NCI-H187 (cell line): Measurements from ENCODE around the gene FOXO3.

ENCODE experiments used
- DNase-seq, 2 experiments: peaks; one replicate each; lab custom pipeline; 2025; lab: John Stamatoyannopoulos, UW

The FOXO3 gene

DNA sequence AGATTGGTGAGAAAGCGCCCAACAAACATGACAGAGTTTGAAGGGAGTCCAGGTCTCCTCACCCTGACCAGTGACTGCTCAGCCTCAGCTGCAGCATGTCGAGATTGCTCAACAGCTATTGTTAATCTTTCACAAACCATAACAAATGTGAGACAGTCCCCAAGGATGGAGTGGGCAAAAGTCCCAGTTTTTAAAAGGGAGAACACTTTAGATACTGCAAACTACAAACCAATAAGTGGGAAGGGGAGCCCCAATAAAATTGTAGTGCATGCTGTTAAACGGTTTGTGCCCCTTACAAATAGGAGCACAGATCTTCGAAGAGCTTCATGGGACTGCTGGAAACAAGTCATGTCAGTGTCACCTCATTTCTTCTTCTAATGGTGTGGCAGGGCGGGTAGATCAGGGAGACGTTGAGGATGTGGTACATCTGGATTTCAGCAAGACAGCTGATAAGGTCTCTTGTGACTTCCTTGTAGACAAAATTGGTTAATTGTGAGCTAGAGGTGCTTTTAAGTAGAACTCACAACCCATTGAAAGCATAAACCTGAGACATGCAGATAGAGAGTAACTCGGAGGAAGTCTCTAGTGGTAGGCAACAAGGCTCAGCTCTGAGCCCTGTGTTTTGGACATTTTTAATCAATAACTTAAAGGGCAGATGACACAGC is 153.5 kb downstream of the FOXO3 start:
- no peak for DNase-seq

DNA sequence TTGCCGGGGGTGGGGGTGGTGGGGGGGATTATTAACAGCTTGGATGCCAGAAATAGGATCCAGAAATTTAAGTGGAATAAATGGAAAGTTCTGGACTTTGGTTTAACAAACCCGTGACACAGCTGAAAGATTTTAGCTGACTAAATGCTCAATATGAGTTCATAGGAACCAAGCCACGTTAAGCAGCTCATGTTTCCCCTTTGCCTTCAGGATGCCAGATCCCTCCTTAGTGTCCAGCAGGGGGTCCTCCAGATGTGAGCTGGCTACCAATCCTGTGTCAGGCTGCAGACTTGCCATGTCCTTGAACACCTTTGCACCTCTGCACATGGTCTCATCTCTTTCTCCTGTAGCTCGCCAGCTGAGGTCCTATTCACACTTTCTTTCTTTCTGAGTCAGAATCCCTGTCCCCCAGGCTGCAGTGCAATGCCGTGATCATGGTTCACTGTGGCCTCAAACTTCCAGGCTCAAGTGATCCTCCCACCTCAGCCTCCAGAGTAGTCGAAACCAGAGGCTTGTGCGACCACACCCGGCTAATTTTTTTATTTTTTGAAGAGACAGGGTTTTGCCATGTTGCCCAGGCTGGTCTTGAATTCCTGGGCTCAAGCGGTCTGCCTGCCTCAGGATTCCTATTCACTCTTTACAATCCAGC is 154.2 kb downstream of the FOXO3 start:
- DNase-seq, result no peak

DNA sequence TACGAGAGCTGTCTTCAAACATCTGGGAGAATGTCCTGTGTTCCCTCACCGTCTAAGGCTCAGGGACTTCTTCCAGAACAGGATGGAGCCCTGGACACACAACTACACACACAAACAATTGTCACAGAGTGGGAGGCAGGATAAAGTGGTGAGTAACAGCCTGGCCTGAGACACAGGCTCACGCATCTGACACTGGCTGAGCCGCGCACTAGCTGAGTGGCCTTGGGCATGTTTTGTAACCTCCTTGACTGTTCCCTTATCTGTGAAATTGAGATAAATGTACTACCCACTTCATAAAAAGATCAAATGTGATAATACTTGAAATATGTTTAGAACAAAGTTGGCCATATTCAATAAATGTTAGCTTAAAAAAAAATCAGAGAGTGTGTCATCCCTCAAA is 155.1 kb downstream of the FOXO3 start:
- no peak for DNase-seq

DNA sequence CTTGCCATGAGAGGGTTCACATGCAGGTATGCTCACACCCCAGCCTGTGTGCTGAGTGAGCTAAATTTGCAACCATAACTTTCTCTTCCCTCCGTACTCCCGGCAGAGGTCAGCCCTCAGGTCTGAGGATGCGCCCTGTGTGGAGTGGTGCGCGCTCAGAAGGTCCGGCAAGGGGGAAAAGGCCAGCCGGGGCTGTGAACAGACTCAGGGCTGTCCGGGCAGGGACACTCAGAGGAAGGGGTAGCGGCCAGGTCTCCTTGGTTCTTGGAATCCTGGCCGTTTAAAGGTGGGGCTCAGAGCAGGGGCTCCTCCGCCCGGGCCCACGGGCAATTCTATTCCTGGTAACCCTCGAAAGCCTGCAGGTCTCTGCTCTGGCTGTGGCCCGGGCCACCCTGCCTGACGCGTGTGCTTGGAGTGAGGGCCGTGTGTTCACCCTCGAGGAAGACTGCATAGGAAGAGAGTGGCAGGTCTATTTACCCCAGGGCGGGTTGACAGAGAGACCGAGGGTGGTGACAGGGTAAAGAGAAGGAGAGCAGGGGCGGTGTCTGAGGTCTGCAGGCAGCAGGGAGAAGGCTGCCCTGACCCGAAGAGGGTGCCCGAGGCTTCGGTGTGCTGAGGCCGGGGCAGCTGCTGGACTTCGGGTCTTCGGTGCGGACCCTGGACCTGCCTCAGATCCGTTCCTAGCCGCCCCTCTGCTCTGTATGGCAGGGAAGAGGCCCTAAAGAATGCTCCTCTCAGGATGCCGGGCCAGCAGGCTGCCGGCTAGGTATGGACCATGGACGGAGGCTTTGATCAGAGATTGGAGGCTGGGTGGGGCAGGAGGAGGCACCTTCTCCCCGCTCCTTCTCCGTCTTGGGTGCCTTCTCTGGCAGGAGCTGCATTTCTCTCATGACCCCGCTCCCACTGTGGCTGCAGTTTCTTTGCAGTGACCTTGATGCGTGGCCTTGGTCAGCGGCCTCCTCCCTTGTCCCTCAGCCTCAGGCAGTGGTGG is 156.4 kb downstream of the FOXO3 start:
- DNase-seq, result no peak

DNA sequence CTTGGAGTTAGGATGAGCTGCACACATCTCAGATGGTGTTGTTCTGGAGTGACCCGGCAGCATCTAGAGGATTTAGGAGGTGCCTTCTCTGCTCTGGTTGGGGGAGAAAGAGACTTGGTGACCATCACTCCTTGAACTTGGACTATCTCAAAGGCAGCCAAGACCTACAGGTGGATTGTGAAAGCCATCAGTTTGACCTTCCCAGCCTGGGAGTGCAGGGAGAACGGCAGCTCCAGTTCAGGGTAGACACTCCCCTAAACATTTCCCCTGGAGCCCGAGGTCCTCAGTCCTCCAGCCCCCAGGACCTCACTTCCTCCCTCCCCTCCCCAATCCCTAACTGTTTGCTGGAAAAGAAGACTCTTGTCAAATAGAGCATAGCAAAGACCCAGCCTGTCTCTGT is 158.8 kb downstream of the FOXO3 start:
- no peak for DNase-seq

DNA sequence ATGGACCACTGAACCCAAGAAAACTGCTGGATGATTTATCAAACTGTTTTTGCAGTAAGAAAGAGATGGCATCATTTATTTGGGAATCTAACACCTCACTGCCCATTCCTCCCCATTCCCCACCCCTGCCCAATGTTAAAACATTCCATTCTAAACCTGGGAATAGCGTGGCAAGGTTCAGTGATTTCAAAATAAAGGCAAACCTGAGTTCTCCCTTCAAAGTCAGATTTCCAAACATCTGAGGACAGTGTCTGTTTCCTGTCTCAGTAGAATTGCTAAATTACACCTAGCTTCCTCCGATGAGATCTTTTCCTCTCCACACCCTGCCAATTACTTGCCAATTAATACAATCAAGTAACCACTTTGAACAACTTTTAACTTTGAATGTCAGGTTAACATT is 160.1 kb downstream of the FOXO3 start:
- DNase-seq, result no peak

DNA sequence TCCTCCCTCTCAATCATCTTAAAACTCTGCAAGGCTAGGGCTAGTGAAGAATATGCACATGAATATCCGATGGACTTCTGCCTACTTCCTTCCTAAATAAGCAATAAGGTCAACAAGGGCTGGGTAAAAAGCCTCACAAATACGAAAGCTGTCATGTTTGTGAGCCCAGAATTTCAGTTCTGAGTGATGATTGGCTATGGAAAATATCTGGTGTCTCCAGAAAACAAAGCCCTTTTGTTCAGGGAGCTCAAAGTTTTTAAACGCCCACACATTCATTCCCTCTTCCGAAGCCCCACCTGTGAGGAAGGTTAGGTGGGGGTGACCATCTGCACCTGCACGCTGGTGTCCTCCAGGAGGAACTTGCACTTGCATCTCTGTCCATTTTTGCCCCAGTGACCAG is 160.6 kb downstream of the FOXO3 start:
- DNase-seq, result no peak

DNA sequence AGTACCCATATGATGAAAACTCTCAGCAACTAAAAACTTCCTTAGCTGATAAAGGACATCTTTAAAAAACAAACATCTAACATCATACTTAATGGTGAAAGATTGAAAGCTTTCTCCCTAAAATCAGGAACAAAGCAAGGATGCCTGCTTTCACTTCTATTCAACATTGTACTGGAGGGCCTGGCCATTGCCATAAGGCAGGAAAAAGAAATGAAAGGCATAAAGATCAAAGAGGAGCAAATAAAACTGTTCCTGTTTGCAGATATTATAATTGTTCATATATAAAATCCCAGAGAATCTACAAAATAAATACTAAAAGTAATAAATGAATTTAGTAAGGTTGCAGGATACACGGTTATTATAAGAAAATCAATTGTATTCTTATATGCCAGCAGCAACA is 162.9 kb downstream of the FOXO3 start:
- no peak for DNase-seq

DNA sequence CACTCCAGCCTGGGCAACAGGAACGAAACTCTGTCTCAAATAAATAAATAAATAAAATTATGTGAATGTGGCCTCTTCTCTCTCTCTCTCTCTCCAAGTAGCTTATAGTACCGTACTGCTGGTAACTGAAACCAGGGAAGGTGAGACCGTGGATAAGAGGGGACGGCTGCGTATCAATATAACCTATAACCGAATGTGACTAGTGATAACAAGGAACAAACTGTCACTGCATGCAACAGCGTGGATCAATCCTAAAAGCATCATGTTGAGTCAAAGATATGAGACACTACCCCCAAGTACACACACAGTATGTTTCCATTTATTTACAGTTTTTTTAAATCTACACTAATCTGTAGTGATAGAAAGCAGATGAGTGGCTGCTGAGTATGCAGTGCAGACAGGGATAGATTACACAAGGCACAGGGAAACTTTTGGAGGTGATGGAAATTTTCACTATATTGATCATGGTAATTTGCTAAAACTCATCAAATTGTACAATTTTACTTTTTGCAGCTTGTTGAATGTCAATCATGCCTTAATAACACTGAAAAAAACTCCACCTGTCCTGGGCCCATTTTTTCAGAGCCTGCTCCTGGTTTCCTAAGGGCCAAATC is 166.1 kb downstream of the FOXO3 start:
- no peak for DNase-seq

DNA sequence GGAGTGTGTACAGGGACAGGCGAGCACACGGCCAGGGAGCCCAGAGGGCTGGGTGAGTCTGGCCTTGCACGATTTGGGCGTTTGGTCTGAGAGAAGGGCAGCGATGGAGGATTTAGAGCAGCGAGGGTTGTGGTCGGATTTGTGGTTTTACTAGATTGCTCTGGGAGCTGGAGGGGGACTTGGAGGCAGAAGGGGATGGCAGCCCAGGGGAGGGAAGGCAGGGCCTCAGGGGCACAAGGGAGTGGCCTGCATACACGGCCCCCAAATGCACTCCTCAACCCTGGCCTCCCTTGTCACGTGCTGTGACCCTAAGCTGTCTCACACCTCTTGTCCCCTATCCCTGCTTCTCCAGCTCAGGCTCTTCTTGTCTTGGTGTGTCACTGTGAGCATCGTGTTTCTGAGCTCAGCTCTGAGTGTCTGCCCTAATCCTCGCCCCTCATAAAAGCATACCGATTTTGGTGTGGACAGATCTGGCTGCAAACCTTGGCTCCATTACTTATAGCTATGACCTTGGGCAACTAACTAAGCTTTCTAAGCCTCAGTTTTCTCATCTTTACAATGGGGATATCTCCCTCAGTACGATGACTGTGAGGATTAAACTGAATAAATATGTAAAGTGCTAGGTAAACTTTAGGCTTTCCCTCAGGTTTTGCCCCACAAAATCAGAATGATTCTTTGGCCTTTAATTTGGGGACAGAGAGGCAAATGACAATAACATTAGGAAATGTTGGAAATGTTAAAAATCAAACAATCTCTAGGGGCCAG is 167.4 kb downstream of the FOXO3 start:
- DNase-seq, result no peak

DNA sequence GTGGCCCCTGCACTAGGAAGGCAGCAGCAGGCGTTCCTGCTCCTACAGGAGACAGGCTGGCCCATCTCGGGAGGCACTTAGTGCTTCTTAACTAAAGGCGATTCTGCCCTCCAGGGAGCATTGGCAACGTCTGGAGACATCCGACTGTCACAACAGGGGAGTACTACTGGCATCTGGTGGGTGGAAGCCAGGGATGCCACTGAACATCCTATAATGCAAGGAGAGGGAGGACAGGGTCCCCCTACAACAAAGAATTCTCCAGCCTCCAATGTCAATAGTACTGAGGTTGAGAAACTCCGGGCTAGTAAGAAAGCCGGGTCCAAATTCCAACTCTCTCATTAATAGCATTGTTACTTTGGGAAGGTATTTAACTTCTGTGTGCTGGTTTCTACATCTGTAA is 168.1 kb downstream of the FOXO3 start:
- DNase-seq, result no peak

DNA sequence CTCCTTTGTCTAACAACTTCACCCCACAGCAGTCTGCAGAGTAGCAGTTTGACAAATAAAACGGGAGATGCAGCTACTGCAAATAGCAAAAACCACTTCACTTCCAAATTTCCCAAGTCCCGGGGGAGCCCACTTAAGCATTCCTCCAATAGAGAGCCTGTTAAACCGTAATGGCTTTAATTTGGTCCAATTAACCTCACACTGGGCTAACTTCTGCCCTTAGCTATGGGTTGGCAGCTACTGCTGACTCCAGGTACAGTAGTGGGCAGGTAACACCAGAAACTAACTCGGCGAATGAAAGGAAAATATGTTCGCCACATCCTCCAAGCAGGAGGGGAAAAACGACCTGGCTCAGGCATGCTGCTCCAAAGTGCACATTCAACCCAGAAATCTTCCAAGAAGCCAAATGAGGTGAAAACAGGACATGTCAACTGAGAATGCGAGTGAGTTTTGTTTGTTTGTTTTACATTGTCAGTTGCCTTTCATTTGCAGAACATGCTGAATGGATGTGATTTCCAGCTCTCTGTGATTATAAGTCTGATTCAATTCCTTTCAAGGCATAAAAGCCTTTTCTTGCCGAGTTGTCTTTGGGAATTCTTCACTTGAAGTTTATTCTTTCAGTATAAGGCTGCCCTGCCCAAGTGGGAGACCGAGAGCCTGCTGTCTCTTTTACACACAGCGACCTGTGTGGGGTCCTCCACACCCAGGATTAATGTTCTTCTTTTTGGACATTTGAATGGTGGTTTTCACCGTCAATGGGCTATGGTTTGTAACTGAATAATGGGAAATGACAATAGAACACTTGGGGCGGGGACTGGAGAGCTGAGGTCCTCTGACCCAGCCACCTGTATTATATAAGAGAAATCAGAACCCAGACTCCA is 170.2 kb downstream of the FOXO3 start:
- DNase-seq, result peak; percentile 12 to 46

DNA sequence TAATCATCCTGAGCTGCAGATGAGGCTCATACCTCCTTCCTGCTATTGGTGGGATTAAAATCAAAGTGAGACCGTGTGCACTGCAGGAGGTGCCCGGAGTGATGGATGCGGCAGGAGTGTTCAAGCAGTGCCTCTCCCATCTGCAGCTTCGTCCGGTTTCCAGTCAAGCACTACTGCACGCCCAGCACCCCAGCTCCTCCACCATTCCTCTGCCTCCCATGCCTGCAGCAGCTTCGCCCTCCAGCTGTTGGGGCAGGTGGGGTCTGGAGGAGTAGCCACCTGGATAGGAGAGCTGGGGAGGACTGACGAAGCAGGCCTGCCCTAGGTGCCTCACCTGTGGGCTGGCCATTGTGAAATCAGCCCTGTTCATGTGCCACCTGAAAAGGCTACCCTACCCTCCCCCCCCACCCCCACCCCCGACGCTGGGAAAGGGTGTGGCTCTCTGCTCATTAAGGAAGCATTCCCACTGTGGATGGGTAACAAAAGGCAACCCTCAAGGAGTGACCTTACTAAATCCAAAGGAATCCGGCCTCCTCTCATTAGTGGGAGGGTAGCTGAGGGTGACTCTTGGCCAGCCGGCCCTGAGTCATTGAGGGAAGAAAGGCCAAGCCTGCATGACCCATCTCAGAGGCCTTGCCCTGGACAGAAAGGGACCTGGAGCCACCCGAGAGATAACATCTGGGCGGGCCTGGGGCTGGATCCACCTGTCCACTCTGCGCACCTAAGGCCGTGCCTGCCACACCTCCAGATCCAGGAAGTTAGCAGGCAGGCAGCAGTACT is 171.6 kb downstream of the FOXO3 start:
- no peak for DNase-seq

DNA sequence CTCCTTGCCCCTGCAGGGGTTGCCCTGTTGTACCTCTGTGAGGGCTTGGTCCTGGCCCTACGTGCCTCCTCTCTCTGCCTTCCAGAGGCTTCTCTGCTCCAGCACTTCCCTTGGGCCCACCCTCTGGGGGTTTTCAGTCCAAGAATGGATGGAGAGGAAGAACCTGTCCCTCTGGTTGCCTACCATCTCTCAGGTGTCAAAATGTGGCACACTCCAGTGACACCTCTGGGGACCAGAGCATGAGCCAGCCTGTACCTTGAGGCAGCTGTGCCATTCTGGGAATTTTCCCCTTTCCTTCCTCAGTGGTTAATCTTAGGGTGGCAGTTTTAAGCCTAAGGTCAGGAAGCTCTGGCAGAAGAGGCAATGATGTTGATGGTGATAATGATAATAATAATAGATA is 172.3 kb downstream of the FOXO3 start:
- DNase-seq, result no peak

DNA sequence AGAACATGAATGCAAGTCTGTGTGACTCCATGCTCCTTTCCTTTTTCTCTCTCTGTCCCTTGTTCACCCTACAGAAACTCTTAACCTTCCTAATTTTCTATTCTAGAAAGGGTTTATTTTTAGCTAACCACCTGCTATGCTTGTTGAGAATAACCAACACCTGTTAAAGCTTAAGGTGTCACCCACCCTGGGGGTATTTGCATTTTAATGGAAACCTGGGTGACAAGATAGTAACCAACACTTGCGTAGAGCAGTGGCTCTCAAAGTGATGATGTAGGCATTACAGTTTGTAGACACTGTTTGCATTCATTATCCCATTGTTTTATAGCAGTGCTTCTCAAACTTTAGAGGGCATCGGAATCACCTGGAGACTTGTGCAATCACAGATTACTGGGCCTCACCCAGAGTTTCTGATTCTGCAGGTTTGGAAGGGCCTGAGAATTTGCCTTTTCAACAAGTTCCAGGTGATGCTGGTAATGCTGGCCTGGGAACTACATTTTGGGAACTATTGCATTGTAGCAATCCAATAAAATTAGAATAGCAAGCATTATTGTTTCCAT is 173.1 kb downstream of the FOXO3 start:
- no peak for DNase-seq
